Chondrocyte (in vitro differentiated cells): ENCODE results near the gene ZC3H15. TPM values are rescaled to one million over a fixed set of nuclear protein-coding genes. Genes with fewer than 3 reads are reported as not detected.
A peak's percentile ranks its signal among the peaks of the same experiment; 100 is the strongest.

ENCODE experiments used
- DNase-seq: peaks from one replicate; pipeline ENCODE4 v3.0.0; 2021; ENCODE audit warnings: mixed read lengths, low spot score
- H3K27ac Mint-ChIP-seq: one replicate; pipeline ENCODE4 v1.8.0; 2021; ENCODE audit warnings: mild to moderate bottlenecking, moderate library complexity, mixed read lengths; ENCODE audit not compliant: unreplicated experiment
- H3K27me3 Mint-ChIP-seq: 2 replicates; pipeline ENCODE4 v1.8.0; 2021; ENCODE audit warnings: low read depth, mixed read lengths
- H3K36me3 Mint-ChIP-seq: 2 replicates; pipeline ENCODE4 v1.8.0; 2021; ENCODE audit warnings: low read depth, mixed read lengths
- H3K4me1 Mint-ChIP-seq: 2 replicates; pipeline ENCODE4 v1.8.0; 2021; ENCODE audit warnings: low read depth, mild to moderate bottlenecking, mixed read lengths
- H3K4me3 Mint-ChIP-seq: one replicate; pipeline ENCODE4 v1.8.0; 2021; ENCODE audit warnings: mild to moderate bottlenecking, moderate library complexity, mixed read lengths; ENCODE audit not compliant: unreplicated experiment
- H3K9me3 Mint-ChIP-seq: 2 replicates; pipeline ENCODE4 v1.8.0; 2021; ENCODE audit warnings: low read depth, mixed read lengths
- CTCF ChIP-seq: fragments of 200-600 bp; sonication (generic); IDR thresholded peaks from 2 replicates; pipeline ENCODE4 v1.5.0; 2021; ENCODE audit warnings: antibody characterized with exemption, mild to moderate bottlenecking, moderate library complexity
- total RNA-seq: library from RNA; stranded (reverse); gene quantifications from 3 replicates; pipeline ENCODE4 v1.2.1, GENCODE V29; 2021

Gene ZC3H15
- total RNA-seq, 1 donor from 2014 or later = 46.4 TPM

GRCh38 chr2:186493564-186494085, 7.6 kb downstream of the ZC3H15 start:
- Mint-ChIP-seq H3K9me3 (no peaks in the 10 kb centered on the region), H3K36me3 (peaks cover 6% of the 10 kb centered on the region), H3K27me3 (no peaks in the 10 kb centered on the region), H3K4me3 (no peak overlapping the region), H3K4me1 (peaks cover 39% of the 10 kb centered on the region), H3K27ac (no peak overlapping the region)
- no peak for DNase-seq
- no peak for TF ChIP-seq CTCF

- Mint-ChIP-seq H3K9me3 (no peaks in the 10 kb centered on the region), H3K36me3 (peaks cover 7% of the 10 kb centered on the region), H3K27ac (no peak overlapping the region), H3K4me3 (no peak overlapping the region), H3K27me3 (no peaks in the 10 kb centered on the region), H3K4me1 (peaks cover 25% of the 10 kb centered on the region)
- no peak for DNase-seq
- no peak for TF ChIP-seq CTCF
Measured at GRCh38 chr2:186496401-186496800, 10.3 kb downstream of the ZC3H15 start.

GRCh38 chr2:186497928-186498327, 11.9 kb downstream of the ZC3H15 start:
- no peak overlapping the region for H3K27ac Mint-ChIP-seq
- no peak for TF ChIP-seq CTCF
- H3K4me3 Mint-ChIP-seq = no peak overlapping the region
- H3K36me3 Mint-ChIP-seq = peaks cover 10% of the 10 kb centered on the region
- DNase-seq = no peak
- peaks cover 14% of the 10 kb centered on the region for H3K4me1 Mint-ChIP-seq
- H3K27me3 Mint-ChIP-seq = no peaks in the 10 kb centered on the region
- H3K9me3 Mint-ChIP-seq = no peaks in the 10 kb centered on the region

GRCh38 chr2:186498834-186499233, 12.8 kb downstream of the ZC3H15 start:
- no peaks in the 10 kb centered on the region for H3K27me3 Mint-ChIP-seq
- no peak overlapping the region for H3K4me3 Mint-ChIP-seq
- H3K9me3 Mint-ChIP-seq = no peaks in the 10 kb centered on the region
- H3K4me1 Mint-ChIP-seq = peaks cover 7% of the 10 kb centered on the region
- no peak for DNase-seq
- peaks cover 10% of the 10 kb centered on the region for H3K36me3 Mint-ChIP-seq
- no peak overlapping the region for H3K27ac Mint-ChIP-seq
- TF ChIP-seq CTCF = no peak

GRCh38 chr2:186503827-186504606, 18.0 kb downstream of the ZC3H15 start:
- no peak overlapping the region for H3K4me3 Mint-ChIP-seq
- DNase-seq = no peak
- no peaks in the 10 kb centered on the region for H3K27me3 Mint-ChIP-seq
- H3K36me3 Mint-ChIP-seq = peaks cover 33% of the 10 kb centered on the region
- peak; percentile 87 for TF ChIP-seq CTCF
- H3K27ac Mint-ChIP-seq = no peak overlapping the region
- peaks cover 5% of the 10 kb centered on the region for H3K4me1 Mint-ChIP-seq
- no peaks in the 10 kb centered on the region for H3K9me3 Mint-ChIP-seq
